HCT116 (cell line): ENCODE data around the gene ZNF521. TPM values are rescaled to one million over a fixed set of nuclear protein-coding genes. Genes with fewer than 3 reads are reported as not detected.

Source experiments
- ATAC-seq: fragments of 200-7000 bp; cut with Tn5 transposase; 2 replicates; pipeline ENCODE4 v1.9.1; 2020; ENCODE audit warnings: mild to moderate bottlenecking, moderate library complexity
- BruUV-seq: library from RNA; stranded (reverse); fragments of 400-500 nt; replicated peaks from 2 replicates; lab custom pipeline; 2021; lab: Mats Ljungman, UMichigan
- CTCF ChIA-PET: fragments of 300-600 bp; sonication (Branson Sonifier 250); formaldehyde crosslinking; loops from one replicate; lab custom pipeline; 2021; ENCODE audit warnings: antibody characterized with exemption; lab: Charles Lee
- POLR2A ChIA-PET: fragments of 300-600, 350-600 bp; sonication (Branson Sonifier 250); formaldehyde crosslinking; loops from one replicate; lab custom pipeline; 2021; ENCODE audit warnings: antibody characterized with exemption; lab: Charles Lee
- RAD21 ChIA-PET, 2 experiments: fragments of 300-600 bp; sonication (Branson Sonifier 250); formaldehyde crosslinking; loops; one replicate each; lab custom pipeline; 2023; ENCODE audit warnings: low total read pairs in 2 of 2; ENCODE audit not compliant: uncharacterized antibody in 2 of 2, unreplicated experiment in 2 of 2, low non-redundant PET in 1 of 2; lab: Charles Lee
- DNase-seq: peaks from one replicate; pipeline ENCODE4 v3.0.0-alpha.2; 2010; ENCODE audit warnings: low read depth, low spot score
- H2AFZ ChIP-seq: fragments of 200-600 bp; shearing (Covaris generic), sonication (generic); 2 replicates; pipeline ENCODE4 v1.6.1; 2017; ENCODE audit warnings: low read depth, mixed run types, mixed read lengths, antibody characterized with exemption, low read length; ENCODE audit not compliant: poor library complexity, severe bottlenecking
- H3K27ac ChIP-seq: 2 replicates; pipeline ENCODE4 v1.5.1; 2012; ENCODE audit warnings: low read depth, low read length
- H3K27me3 ChIP-seq: fragments of 200-600 bp; sonication (generic); 2 replicates; pipeline ENCODE4 v1.6.1; 2016; ENCODE audit warnings: mixed run types, low read length, mixed read lengths; ENCODE audit not compliant: insufficient read depth
- H3K36me3 ChIP-seq, 2 experiments: fragments of 200-500 bp in 1 of 2; fragments of 200-600 bp in 1 of 2; sonication (Bioruptor generic) in 1 of 2; sonication (generic) in 1 of 2; 2 replicates each; pipeline versions ENCODE4 v1.5.1 to v1.6.1; 2014 to 2016; ENCODE audit warnings: low read length in 2 of 2, inconsistent platforms in 1 of 2, mixed read lengths in 1 of 2, mixed run types in 1 of 2; ENCODE audit not compliant: insufficient read depth in 2 of 2, control insufficient read depth in 1 of 2
- H3K4me1 ChIP-seq, 2 experiments: fragments of 200-600 bp in 1 of 2; sonication (generic) in 1 of 2; 2 replicates each; pipeline versions ENCODE4 v1.5.1 to v1.6.1; 2012 to 2017; ENCODE audit warnings: low read length in 2 of 2, inconsistent platforms in 1 of 2, mild to moderate bottlenecking in 1 of 2, mixed read lengths in 1 of 2, mixed run types in 1 of 2, moderate library complexity in 1 of 2; ENCODE audit not compliant: insufficient read depth in 2 of 2, control insufficient read depth in 1 of 2
- H3K4me2 ChIP-seq: fragments of 200-600 bp; sonication (generic); 2 replicates; pipeline ENCODE4 v1.6.1; 2017; ENCODE audit warnings: mixed run types, low read length, mixed read lengths
- H3K4me3 ChIP-seq, 2 experiments: fragments of 200-600 bp in 1 of 2; sonication (generic) in 1 of 2; replicated peaks in 1 of 2; 2 replicates each; pipeline ENCODE4 v1.5.1; 2011 to 2016; ENCODE audit warnings: low read length in 2 of 2, control low read depth in 1 of 2, low read depth in 1 of 2, mild to moderate bottlenecking in 1 of 2, mixed read lengths in 1 of 2, mixed run types in 1 of 2
- H3K79me2 ChIP-seq: fragments of 200-600 bp; sonication (generic); 2 replicates; pipeline ENCODE4 v1.6.1; 2017; ENCODE audit warnings: mild to moderate bottlenecking, mixed run types, low read length, moderate library complexity, mixed read lengths; ENCODE audit not compliant: insufficient read depth
- H3K9ac ChIP-seq: fragments of 200-600 bp; sonication (generic); 2 replicates; pipeline ENCODE4 v1.6.1; 2016; ENCODE audit warnings: low read length, mixed read lengths
- H3K9me2 ChIP-seq: fragments of 200-600 bp; sonication (generic), shearing (Covaris generic); 2 replicates; pipeline ENCODE4 v1.6.1; 2017; ENCODE audit warnings: mixed run types, mild to moderate bottlenecking, moderate library complexity; ENCODE audit not compliant: insufficient read depth
- H3K9me3 ChIP-seq, 2 experiments: fragments of 200-500 bp in 1 of 2; fragments of 200-600 bp in 1 of 2; sonication (Bioruptor generic) in 1 of 2; sonication (generic) in 1 of 2; 2 replicates each; pipeline ENCODE4 v1.6.1; 2014 to 2017; ENCODE audit warnings: low read length in 2 of 2, mixed read lengths in 2 of 2, inconsistent platforms in 1 of 2, low read depth in 1 of 2, mild to moderate bottlenecking in 1 of 2, mixed run types in 1 of 2, moderate library complexity in 1 of 2; ENCODE audit not compliant: control insufficient read depth in 1 of 2, insufficient read depth in 1 of 2
- H4K20me1 ChIP-seq: fragments of 200-600 bp; sonication (generic), shearing (Covaris generic); 2 replicates; pipeline ENCODE4 v1.6.1; 2017; ENCODE audit warnings: mixed run types, mild to moderate bottlenecking, moderate library complexity; ENCODE audit not compliant: insufficient read depth
- CBX3 ChIP-seq: IDR thresholded peaks from 2 replicates; pipeline ENCODE4 v1.6.1; 2012; ENCODE audit warnings: low read depth
- EGR1 ChIP-seq: IDR thresholded peaks from 2 replicates; pipeline ENCODE4 v1.6.1; 2012; ENCODE audit warnings: low read depth
- ELF1 ChIP-seq: IDR thresholded peaks from 2 replicates; pipeline ENCODE4 v1.6.1; 2012; ENCODE audit warnings: low read depth, borderline replicate concordance
- EZH2 ChIP-seq: fragments of 200-600 bp; sonication (generic); IDR thresholded peaks from 2 replicates; pipeline ENCODE4 v1.6.1; 2017; ENCODE audit warnings: antibody characterized with exemption, mixed run types
- EZH2phosphoT487 ChIP-seq: fragments of 200-600 bp; IDR thresholded peaks from 2 replicates; pipeline ENCODE4 v1.6.1; 2018; ENCODE audit warnings: antibody characterized with exemption, borderline replicate concordance
- FOSL1 ChIP-seq: IDR thresholded peaks from 2 replicates; pipeline ENCODE4 v1.6.1; 2012; ENCODE audit warnings: low read depth
- YY1 ChIP-seq: IDR thresholded peaks from 2 replicates; pipeline ENCODE4 v1.6.1; 2011; ENCODE audit warnings: low read length, low read depth, moderate library complexity, mild to moderate bottlenecking; ENCODE audit not compliant: insufficient replicate concordance; ENCODE audit errors: extremely low read depth
- ZFX ChIP-seq: fragments of 450-650 bp; IDR thresholded peaks from 2 replicates; pipeline ENCODE4 v1.6.1; 2017
- ZNF274 ChIP-seq: fragments of 200-500 bp; sonication (Bioruptor generic); IDR thresholded peaks from 2 replicates; pipeline ENCODE4 v1.6.1; 2014; ENCODE audit warnings: mild to moderate bottlenecking, low read depth, low read length, inconsistent platforms
- intact Hi-C: fragments of 100-400 bp; cut with micrococcal nuclease; formaldehyde crosslinking; loops from 2 replicates; pipeline ENCODE4 v1.10.0; 2022
- total RNA-seq: library from RNA; stranded (reverse); gene quantifications from one replicate; pipeline ENCODE4 v1.2.1, GENCODE V29; 2021; ENCODE audit not compliant: unreplicated experiment
- TF ChIP-seq, protein P1 (sequence below): IDR thresholded peaks from 2 replicates; pipeline ENCODE4 v1.6.1; 2011; ENCODE audit warnings: mild to moderate bottlenecking, low read length, moderate library complexity; ENCODE audit not compliant: insufficient replicate concordance; ENCODE audit errors: extremely low read depth
- TF ChIP-seq, protein P2 (sequence below): IDR thresholded peaks from 2 replicates; pipeline ENCODE4 v1.6.1; 2012; ENCODE audit warnings: low read depth

The ZNF521 gene
- total RNA-seq, 1 experiment from 2014 or later, result 0.10 TPM

DNA sequence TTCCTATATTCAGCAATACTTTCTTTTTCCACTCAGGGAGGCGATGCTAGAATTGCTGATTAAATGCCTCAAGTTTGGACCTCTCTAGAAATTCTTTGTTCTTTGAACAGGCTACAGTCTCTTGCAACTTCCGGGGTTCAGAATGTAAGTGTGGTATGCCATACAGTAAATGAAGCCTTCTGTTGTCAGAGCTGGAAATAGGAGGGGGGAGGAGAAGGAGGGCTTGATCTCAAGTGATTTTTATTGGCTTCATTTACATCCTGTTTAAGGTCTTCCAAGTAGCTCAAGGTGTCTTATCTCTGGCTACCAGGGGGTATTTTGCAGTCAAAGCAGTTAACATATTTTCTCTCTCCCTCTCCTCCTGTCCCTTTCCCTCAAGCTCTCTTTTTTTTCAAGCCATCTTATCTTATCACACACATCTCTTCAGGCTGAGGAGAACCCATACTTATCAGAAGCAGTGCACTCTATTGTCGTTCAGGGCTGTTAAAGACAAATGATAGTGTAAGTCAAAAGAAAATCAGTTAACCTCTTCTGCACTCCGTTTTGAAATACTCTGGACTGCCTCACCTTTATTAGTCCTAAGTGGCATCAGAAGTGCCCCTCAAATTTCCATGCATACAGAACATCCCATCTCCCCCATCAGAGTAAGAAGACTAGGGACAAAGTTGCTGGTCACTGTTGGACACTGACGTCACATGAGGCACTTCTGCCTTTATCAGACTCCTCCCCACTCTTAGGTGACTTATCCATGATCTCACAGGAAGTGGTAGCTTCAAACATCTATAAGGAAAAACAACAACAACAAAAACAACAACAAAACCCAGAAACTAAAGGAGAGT, 112.2 kb downstream of the ZNF521 start:
- Histone ChIP-seq H3K27ac (no peak overlapping the region), H3K36me3 (no peaks in the 10 kb centered on the region), H3K4me1 (no peaks in the 10 kb centered on the region), H3K79me2 (no peaks in the 10 kb centered on the region), H3K27me3 (no peaks in the 10 kb centered on the region; the same call in 1 of the 2 replicates), H3K4me3 (no peak overlapping the region), H3K9ac (no peak overlapping the region), H2AFZ (no peak overlapping the region), H3K9me2 (no peaks in the 10 kb centered on the region), H3K9me3 (no peaks in the 10 kb centered on the region; a peak in 1 of 4 replicates), H4K20me1 (no peaks in the 10 kb centered on the region; the same call in 1 of the 2 replicates), H3K4me2 (no peak overlapping the region)
- intact Hi-C loops, result no loop called here
- ATAC-seq (no peak), DNase-seq (no peak)
- no TSS peak for BruUV-seq
- POLR2A ChIA-PET, result no interaction called here
- TF ChIP-seq, protein P1, sequence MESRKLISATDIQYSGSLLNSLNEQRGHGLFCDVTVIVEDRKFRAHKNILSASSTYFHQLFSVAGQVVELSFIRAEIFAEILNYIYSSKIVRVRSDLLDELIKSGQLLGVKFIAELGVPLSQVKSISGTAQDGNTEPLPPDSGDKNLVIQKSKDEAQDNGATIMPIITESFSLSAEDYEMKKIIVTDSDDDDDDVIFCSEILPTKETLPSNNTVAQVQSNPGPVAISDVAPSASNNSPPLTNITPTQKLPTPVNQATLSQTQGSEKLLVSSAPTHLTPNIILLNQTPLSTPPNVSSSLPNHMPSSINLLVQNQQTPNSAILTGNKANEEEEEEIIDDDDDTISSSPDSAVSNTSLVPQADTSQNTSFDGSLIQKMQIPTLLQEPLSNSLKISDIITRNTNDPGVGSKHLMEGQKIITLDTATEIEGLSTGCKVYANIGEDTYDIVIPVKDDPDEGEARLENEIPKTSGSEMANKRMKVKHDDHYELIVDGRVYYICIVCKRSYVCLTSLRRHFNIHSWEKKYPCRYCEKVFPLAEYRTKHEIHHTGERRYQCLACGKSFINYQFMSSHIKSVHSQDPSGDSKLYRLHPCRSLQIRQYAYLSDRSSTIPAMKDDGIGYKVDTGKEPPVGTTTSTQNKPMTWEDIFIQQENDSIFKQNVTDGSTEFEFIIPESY, result no peak
- no peak for TF ChIP-seq EZH2phosphoT487
- no peak for TF ChIP-seq FOSL1
- TF ChIP-seq ZFX, result no peak
- TF ChIP-seq, protein P2, sequence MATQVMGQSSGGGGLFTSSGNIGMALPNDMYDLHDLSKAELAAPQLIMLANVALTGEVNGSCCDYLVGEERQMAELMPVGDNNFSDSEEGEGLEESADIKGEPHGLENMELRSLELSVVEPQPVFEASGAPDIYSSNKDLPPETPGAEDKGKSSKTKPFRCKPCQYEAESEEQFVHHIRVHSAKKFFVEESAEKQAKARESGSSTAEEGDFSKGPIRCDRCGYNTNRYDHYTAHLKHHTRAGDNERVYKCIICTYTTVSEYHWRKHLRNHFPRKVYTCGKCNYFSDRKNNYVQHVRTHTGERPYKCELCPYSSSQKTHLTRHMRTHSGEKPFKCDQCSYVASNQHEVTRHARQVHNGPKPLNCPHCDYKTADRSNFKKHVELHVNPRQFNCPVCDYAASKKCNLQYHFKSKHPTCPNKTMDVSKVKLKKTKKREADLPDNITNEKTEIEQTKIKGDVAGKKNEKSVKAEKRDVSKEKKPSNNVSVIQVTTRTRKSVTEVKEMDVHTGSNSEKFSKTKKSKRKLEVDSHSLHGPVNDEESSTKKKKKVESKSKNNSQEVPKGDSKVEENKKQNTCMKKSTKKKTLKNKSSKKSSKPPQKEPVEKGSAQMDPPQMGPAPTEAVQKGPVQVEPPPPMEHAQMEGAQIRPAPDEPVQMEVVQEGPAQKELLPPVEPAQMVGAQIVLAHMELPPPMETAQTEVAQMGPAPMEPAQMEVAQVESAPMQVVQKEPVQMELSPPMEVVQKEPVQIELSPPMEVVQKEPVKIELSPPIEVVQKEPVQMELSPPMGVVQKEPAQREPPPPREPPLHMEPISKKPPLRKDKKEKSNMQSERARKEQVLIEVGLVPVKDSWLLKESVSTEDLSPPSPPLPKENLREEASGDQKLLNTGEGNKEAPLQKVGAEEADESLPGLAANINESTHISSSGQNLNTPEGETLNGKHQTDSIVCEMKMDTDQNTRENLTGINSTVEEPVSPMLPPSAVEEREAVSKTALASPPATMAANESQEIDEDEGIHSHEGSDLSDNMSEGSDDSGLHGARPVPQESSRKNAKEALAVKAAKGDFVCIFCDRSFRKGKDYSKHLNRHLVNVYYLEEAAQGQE, result no peak
- TF ChIP-seq YY1, result no peak
- TF ChIP-seq EZH2, result no peak
- no peak for TF ChIP-seq ELF1
- TF ChIP-seq EGR1, result no peak
- no peak for TF ChIP-seq ZNF274
- TF ChIP-seq CBX3, result no peak
- CTCF ChIA-PET, result no interaction called here
- RAD21 ChIA-PET, result no interaction called here
